HL-60 (cell line): ENCODE measurements around the gene ABCA10.

Experiments
- DNase-seq, 2 experiments: peaks; one replicate each; pipeline ENCODE4 v3.0.0-alpha.2; 2010 to 2020; ENCODE audit warnings: low read depth in 1 of 2, low spot score in 1 of 2
- H3K27ac ChIP-seq: fragments of 250-450 bp; sonication (Bioruptor Pico); replicated peaks from 2 replicates; pipeline ENCODE4 v1.5.1; 2020; ENCODE audit warnings: mild to moderate bottlenecking, moderate library complexity
- H3K27me3 ChIP-seq: fragments of 250-450 bp; sonication (Bioruptor Pico); 2 replicates; pipeline ENCODE4 v1.5.1; 2021; ENCODE audit warnings: mild to moderate bottlenecking, moderate library complexity; ENCODE audit not compliant: insufficient read depth, poor library complexity, severe bottlenecking
- H3K4me3 ChIP-seq: replicated peaks from 2 replicates; pipeline ENCODE4 v1.5.1; 2011; ENCODE audit warnings: mild to moderate bottlenecking, control low read depth, low read length; ENCODE audit not compliant: insufficient read depth
- CTCF ChIP-seq: IDR thresholded peaks from one replicate; pipeline ENCODE4 v1.5.1; 2011; ENCODE audit warnings: low read length, control low read depth, inconsistent platforms; ENCODE audit not compliant: insufficient read depth
- GABPA ChIP-seq: IDR thresholded peaks from 2 replicates; pipeline ENCODE4 v1.6.1; 2012; ENCODE audit warnings: low read depth
- POLR2AphosphoS5 ChIP-seq: IDR thresholded peaks from 2 replicates; pipeline ENCODE4 v1.6.1; 2012; ENCODE audit warnings: low read depth
- REST ChIP-seq: IDR thresholded peaks from 2 replicates; pipeline ENCODE4 v1.6.1; 2012; ENCODE audit warnings: low read depth; ENCODE audit not compliant: insufficient replicate concordance
- SPI1 ChIP-seq: IDR thresholded peaks from 2 replicates; pipeline ENCODE4 v1.6.1; 2012; ENCODE audit warnings: low read depth, mild to moderate bottlenecking, borderline replicate concordance

ABCA10 gene

GRCh38 chr17:69105907-69106730, 122.5 kb downstream of the ABCA10 start:
- H3K27me3 ChIP-seq: no peaks in the 10 kb centered on the region
- no peak overlapping the region for H3K4me3 ChIP-seq
- no peak for DNase-seq
- H3K27ac ChIP-seq: no peak overlapping the region
- TF ChIP-seq CTCF: no peak
- TF ChIP-seq REST: no peak
- TF ChIP-seq GABPA: no peak
- no peak for TF ChIP-seq SPI1
- TF ChIP-seq POLR2AphosphoS5: no peak

- Histone ChIP-seq H3K27ac (no peak overlapping the region), H3K27me3 (no peaks in the 10 kb centered on the region), H3K4me3 (no peak overlapping the region)
- TF ChIP-seq SPI1: no peak
- TF ChIP-seq CTCF: no peak
- TF ChIP-seq REST: no peak
- no peak for TF ChIP-seq GABPA
- TF ChIP-seq POLR2AphosphoS5: no peak
- DNase-seq: no peak
Observed at GRCh38 chr17:69103557-69104233, 124.9 kb downstream of the ABCA10 start.

DNA sequence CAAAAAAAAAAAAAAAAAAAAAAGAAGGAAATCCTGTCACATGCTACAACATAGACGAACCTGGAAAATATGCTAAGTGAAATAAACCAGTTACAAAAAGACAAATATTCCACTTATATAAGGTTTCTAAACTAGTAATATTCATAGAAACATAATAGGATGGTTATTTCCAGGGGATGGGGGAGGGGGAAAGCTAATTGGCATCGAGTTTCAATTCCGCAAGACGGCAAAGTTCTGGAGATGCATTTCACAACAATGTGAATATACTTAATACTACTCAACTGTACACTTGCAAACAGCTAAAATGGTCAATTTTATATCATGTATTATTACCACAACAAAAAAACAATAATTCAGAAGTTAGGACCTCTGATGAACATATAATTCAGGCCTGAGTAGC, 130.0 kb downstream of the ABCA10 start:
- no peaks in the 10 kb centered on the region for H3K27me3 ChIP-seq
- no peak overlapping the region for H3K27ac ChIP-seq
- no peak for DNase-seq
- TF ChIP-seq POLR2AphosphoS5 (no peak), CTCF (no peak), SPI1 (no peak), REST (no peak), GABPA (no peak)
- no peak overlapping the region for H3K4me3 ChIP-seq
